ENCODE results near the gene CDK5RAP2. TPM values are rescaled to one million over a fixed set of nuclear protein-coding genes. Genes with fewer than 3 reads are reported as not detected.

CDK5RAP2 gene
- total RNA-seq, 1 experiment from 2014 or later = 56.4 TPM

DNA sequence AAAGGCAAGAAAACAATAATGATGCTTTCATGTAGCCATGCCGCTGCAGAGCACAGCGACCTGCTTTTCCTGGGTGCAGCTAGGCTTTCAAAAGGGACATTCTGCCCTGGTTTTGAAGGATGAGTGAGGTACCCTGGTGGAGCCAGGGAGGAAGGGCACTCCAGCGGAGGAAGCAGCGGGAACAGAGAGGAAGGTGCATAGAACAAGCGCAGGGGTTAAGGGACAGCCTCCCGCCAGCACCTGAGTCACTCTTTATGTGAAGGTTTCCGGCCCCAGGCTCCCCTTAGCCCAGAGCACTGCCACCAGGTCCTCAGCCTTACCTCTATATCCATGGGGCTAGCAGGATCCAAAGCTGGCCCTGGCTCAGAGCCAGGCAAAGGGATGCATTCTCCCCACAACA lies 221.1 kb downstream of the CDK5RAP2 start:
- H4K8ac ChIP-seq (replicated peaks; ENCODE audit: insufficient read length, low read depth, low read length) = no peak overlapping the region
- no peak overlapping the region for H3K4me2 ChIP-seq (ENCODE audit: insufficient read depth, insufficient read length, low read length)
- WGBS (ENCODE audit: extremely low coverage, insufficient read length, low lambda C conversion rate) = no CpG with 5 or more reads among the region's 7 CpGs
- H3K23ac ChIP-seq (ENCODE audit: insufficient read length, low read depth, low read length) = no peak overlapping the region
- no peak overlapping the region for H3T11ph ChIP-seq (ENCODE audit: low read length)
- no peaks in the 10 kb centered on the region for H3K9me3 ChIP-seq (ENCODE audit: control insufficient read depth, low read depth, low read length)
- no peak overlapping the region for H3K56ac ChIP-seq (ENCODE audit: insufficient read length, low read depth, low read length)
- H3K27ac Mint-ChIP-seq = no peak overlapping the region; a peak in 1 of 7 replicates
- peak; percentile 49; the same call in 2 of the 3 replicates for TF ChIP-seq CTCF (conservative IDR thresholded peaks at IDR 0.05)
- no peak overlapping the region for H3K14ac ChIP-seq (ENCODE audit: insufficient read depth, low read length)
- peaks cover 4 to 9% of the 10 kb centered on the region in 2 experiments; a peak in 4 of 5 replicates for H3K9me3 Mint-ChIP-seq
- H3K27me3 Mint-ChIP-seq (ENCODE audit: low read depth) = no peaks in the 10 kb centered on the region; the same call in 1 of the 2 replicates
- H2AFZ ChIP-seq (ENCODE audit: low read length) = no peak overlapping the region
- no peak overlapping the region for H3K27ac ChIP-seq (ENCODE audit: insufficient read length, low read depth, low read length)
- H2BK20ac ChIP-seq (ENCODE audit: low read depth, low read length, poor library complexity, severe bottlenecking) = no peak overlapping the region
- peak; percentile 46 for DNase-seq
- H2BK5ac ChIP-seq (ENCODE audit: insufficient read length, low read length) = no peak overlapping the region
- no peak overlapping the region for H4K91ac ChIP-seq (ENCODE audit: insufficient read length, low read depth, low read length)
- no peaks in the 10 kb centered on the region for H4K20me1 ChIP-seq (ENCODE audit: control insufficient read depth, insufficient read depth, insufficient read length)
- no peak overlapping the region for H3K18ac ChIP-seq (ENCODE audit: insufficient read length, low read depth, low read length)
- no peaks in the 10 kb centered on the region for H3K23me2 ChIP-seq (ENCODE audit: insufficient read length, low read depth, low read length, poor library complexity, severe bottlenecking)
- H3K27me3 ChIP-seq (ENCODE audit: insufficient read depth, low read length) = no peaks in the 10 kb centered on the region
- H2BK120ac ChIP-seq (ENCODE audit: low read depth, low read length, poor library complexity, severe bottlenecking) = no peak overlapping the region
- H3K79me2 ChIP-seq (ENCODE audit: insufficient read depth, low read length) = no peaks in the 10 kb centered on the region
- H3K4me3 Mint-ChIP-seq = no peak overlapping the region
- no peaks in the 10 kb centered on the region for H3K4me1 ChIP-seq (ENCODE audit: insufficient read depth, low read length)
- H3K79me1 ChIP-seq (ENCODE audit: insufficient read depth, low read depth, low read length, poor library complexity, severe bottlenecking) = no peaks in the 10 kb centered on the region
- H3K4ac ChIP-seq (ENCODE audit: low read depth, low read length) = no peak overlapping the region
- peaks cover 2 to 8% (median 8%) of the 10 kb centered on the region in 3 experiments; a peak in 3 of 7 replicates for H3K36me3 Mint-ChIP-seq (ENCODE audit: insufficient read depth in 1 of 3, low read depth in 3 of 3)
- no peaks in the 10 kb centered on the region; a peak in 1 of 4 replicates for H3K4me1 Mint-ChIP-seq
- no peak overlapping the region for H2AK5ac ChIP-seq (ENCODE audit: insufficient read length, low read length)
- H2BK12ac ChIP-seq (ENCODE audit: insufficient read length, low read depth, low read length) = no peak overlapping the region
- H3K9ac ChIP-seq (ENCODE audit: extremely low read depth, insufficient read length, low read length) = no peak overlapping the region
- no peak overlapping the region for H4K5ac ChIP-seq (ENCODE audit: insufficient read length, low read depth, low read length)
- no peak overlapping the region for H2BK15ac ChIP-seq (ENCODE audit: low read depth, low read length)

All from H9 (cell line).